ENCODE data around the gene EXO1. TPM values are rescaled to one million over a fixed set of nuclear protein-coding genes. Genes with fewer than 3 reads are reported as not detected.

The EXO1 gene
- total RNA-seq, 1 donor from 2014 or later: 25.5 TPM

DNA sequence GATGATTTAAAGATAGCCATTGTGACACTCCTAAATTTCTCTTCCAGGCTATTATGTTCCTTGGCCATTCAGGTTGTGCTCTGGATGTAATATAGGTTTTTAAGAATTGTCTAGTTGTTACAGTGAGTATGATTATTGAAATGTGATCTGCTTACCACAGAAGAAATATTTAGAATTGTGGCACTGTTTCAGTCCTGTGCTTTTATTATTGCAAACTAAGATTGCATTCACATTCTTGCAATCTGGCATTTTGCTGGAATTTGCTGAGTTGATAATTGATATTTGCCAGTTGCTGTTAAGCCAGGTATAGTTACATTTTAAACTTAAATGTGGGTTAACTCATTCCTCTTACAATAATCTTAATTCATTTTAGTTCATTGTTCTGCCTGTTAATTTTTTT, 22.3 kb downstream of the EXO1 start:
- TF ChIP-seq, protein P1, sequence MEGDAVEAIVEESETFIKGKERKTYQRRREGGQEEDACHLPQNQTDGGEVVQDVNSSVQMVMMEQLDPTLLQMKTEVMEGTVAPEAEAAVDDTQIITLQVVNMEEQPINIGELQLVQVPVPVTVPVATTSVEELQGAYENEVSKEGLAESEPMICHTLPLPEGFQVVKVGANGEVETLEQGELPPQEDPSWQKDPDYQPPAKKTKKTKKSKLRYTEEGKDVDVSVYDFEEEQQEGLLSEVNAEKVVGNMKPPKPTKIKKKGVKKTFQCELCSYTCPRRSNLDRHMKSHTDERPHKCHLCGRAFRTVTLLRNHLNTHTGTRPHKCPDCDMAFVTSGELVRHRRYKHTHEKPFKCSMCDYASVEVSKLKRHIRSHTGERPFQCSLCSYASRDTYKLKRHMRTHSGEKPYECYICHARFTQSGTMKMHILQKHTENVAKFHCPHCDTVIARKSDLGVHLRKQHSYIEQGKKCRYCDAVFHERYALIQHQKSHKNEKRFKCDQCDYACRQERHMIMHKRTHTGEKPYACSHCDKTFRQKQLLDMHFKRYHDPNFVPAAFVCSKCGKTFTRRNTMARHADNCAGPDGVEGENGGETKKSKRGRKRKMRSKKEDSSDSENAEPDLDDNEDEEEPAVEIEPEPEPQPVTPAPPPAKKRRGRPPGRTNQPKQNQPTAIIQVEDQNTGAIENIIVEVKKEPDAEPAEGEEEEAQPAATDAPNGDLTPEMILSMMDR (conservative IDR thresholded peaks at IDR 0.05): no peak
- no peak for DNase-seq (ENCODE audit: extremely low spot score, unreplicated experiment)
- Mint-ChIP-seq H3K4me3 (no peak overlapping the region), H3K4me1 (ENCODE audit: unreplicated experiment) (no peaks in the 10 kb centered on the region), H3K27ac (no peak overlapping the region), H3K9me3 (no peaks in the 10 kb centered on the region), H3K36me3 (peaks cover 15% of the 10 kb centered on the region), H3K27me3 (no peaks in the 10 kb centered on the region)

DNA sequence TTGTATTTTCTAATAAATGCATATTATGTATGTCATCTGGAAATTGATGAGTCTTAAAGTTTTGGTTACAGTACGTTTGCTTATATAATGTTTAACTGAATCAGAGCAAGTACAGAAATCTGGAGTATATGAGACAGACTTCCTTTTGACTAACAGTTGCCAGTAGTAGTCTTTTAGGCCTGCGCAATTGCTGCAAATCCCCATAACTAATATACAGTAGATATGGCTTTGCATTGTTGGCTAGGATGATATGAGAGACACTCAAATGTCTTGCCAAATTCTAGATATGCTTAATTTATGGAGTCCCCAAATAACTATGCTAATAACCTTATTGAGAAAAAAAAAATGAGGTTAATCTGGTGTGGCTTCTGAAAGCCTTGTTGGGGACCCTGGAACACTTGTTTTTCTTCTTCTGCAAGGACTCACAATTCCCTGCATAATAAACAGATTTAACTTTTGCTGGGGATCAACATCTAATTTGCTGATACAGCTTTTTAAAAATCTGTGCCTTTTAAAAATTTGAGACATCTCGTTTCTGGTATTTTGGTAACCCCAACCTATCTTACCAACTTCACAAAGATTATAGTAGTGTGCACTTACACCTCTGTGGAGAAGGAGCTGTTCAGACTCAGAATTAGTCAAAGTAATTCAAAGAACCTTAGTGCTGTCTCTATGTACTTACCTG, 22.9 kb downstream of the EXO1 start:
- Mint-ChIP-seq H3K27me3 (no peaks in the 10 kb centered on the region), H3K36me3 (peaks cover 15% of the 10 kb centered on the region), H3K4me1 (ENCODE audit: unreplicated experiment) (no peaks in the 10 kb centered on the region), H3K4me3 (no peak overlapping the region), H3K27ac (no peak overlapping the region), H3K9me3 (no peaks in the 10 kb centered on the region)
- TF ChIP-seq, protein P1 (conservative IDR thresholded peaks at IDR 0.05): no peak
- no peak for DNase-seq (ENCODE audit: extremely low spot score, unreplicated experiment)

DNA sequence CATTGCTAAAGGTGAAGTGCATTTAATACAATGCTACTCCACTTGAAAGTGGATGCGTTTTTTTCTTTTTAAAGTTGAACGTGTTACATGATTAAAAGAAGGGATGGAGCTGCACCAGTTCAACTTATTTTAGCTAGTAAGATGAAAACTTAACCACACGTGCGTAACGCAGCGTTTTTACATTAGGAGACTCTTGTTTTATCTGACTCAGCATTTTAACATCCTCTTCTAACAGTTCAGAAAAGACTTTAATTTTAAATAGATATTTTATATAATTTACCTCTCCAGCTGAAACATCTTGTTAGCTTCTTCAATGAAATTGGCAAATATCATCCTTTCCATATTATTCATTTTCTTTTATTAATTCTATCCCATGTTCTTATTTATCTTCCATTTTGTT, 33.4 kb downstream of the EXO1 start:
- Mint-ChIP-seq H3K4me3 (no peak overlapping the region), H3K4me1 (ENCODE audit: unreplicated experiment) (no peaks in the 10 kb centered on the region), H3K9me3 (no peaks in the 10 kb centered on the region), H3K36me3 (peaks cover 4% of the 10 kb centered on the region), H3K27ac (no peak overlapping the region), H3K27me3 (no peaks in the 10 kb centered on the region)
- DNase-seq (ENCODE audit: extremely low spot score, unreplicated experiment): no peak
- TF ChIP-seq, protein P1 (conservative IDR thresholded peaks at IDR 0.05): no peak

DNA sequence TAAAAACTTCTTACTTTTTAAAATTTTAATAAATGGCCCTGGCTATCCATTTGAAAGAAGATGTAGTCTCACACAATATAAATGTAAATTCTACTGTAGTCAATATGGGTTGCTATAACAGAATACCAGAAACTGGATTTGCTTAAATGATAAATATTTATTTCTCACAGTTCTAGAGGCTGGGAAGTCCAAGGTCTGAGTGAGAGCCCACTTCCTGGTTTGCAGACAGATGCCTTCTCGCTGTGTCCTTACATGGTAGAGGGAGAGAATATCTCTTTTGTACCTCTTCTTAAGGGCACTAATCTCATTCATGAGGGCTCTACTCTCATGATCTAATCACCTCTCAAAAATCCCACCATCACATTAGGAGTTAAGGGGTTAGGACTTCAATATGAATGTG, 35.2 kb downstream of the EXO1 start:
- Mint-ChIP-seq H3K36me3 (peaks cover 4% of the 10 kb centered on the region), H3K4me3 (no peak overlapping the region), H3K9me3 (no peaks in the 10 kb centered on the region), H3K27me3 (no peaks in the 10 kb centered on the region), H3K27ac (no peak overlapping the region), H3K4me1 (ENCODE audit: unreplicated experiment) (no peaks in the 10 kb centered on the region)
- DNase-seq (ENCODE audit: extremely low spot score, unreplicated experiment): no peak
- TF ChIP-seq, protein P1 (conservative IDR thresholded peaks at IDR 0.05): no peak

- no peaks in the 10 kb centered on the region for H3K27me3 Mint-ChIP-seq
- DNase-seq (ENCODE audit: extremely low spot score, unreplicated experiment): no peak
- no peaks in the 10 kb centered on the region for H3K9me3 Mint-ChIP-seq
- no peaks in the 10 kb centered on the region for H3K36me3 Mint-ChIP-seq
- no peak overlapping the region for H3K27ac Mint-ChIP-seq
- no peaks in the 10 kb centered on the region for H3K4me1 Mint-ChIP-seq (ENCODE audit: unreplicated experiment)
- TF ChIP-seq, protein P1 (conservative IDR thresholded peaks at IDR 0.05): no peak
- H3K4me3 Mint-ChIP-seq: no peak overlapping the region
Observed at GRCh38 chr1:241888232-241888631, 40.2 kb downstream of the EXO1 start.

Data from type B pancreatic cell (in vitro differentiated cells).